Central memory CD8-positive, alpha-beta T cell (primary cell): ENCODE data around the gene MTUS2.

ENCODE experiments used
- ATAC-seq: fragments of 150-1000 bp; cut with Tn5 transposase; replicated peaks from 2 replicates; pipeline ENCODE4 v1.10.0; 2022; ENCODE audit warnings: mild to moderate bottlenecking, moderate FRiP score, moderate number of reproducible peaks; ENCODE audit not compliant: poor library complexity, severe bottlenecking; ENCODE audit errors: extremely low read depth
- DNase-seq, 2 donors: peaks; one replicate each; pipeline ENCODE4 v3.0.0; 2021; ENCODE audit warnings: low spot score in 2 of 2
- H3K27ac Mint-ChIP-seq: one replicate; pipeline ENCODE4 v1.8.0; 2022; ENCODE audit warnings: low read depth, mild to moderate bottlenecking, moderate library complexity, mixed read lengths
- H3K27me3 Mint-ChIP-seq: one replicate; pipeline ENCODE4 v1.8.0; 2022; ENCODE audit warnings: mixed read lengths
- H3K36me3 Mint-ChIP-seq: one replicate; pipeline ENCODE4 v1.8.0; 2022; ENCODE audit warnings: mild to moderate bottlenecking, moderate library complexity, mixed read lengths; ENCODE audit not compliant: insufficient read depth
- H3K4me1 Mint-ChIP-seq: one replicate; pipeline ENCODE4 v1.8.0; 2022; ENCODE audit warnings: mixed read lengths
- H3K4me3 Mint-ChIP-seq: one replicate; pipeline ENCODE4 v1.8.0; 2022; ENCODE audit warnings: mild to moderate bottlenecking, moderate library complexity, mixed read lengths
- H3K9me3 Mint-ChIP-seq: one replicate; pipeline ENCODE4 v1.8.0; 2022; ENCODE audit warnings: mixed read lengths

Gene MTUS2

GRCh38 chr13:29405401-29405800 lies 585.3 kb downstream of the MTUS2 start:
- ATAC-seq: no peak
- H3K27ac Mint-ChIP-seq: no peak overlapping the region
- H3K9me3 Mint-ChIP-seq: no peaks in the 10 kb centered on the region

GRCh38 chr13:29411481-29411880 lies 591.3 kb downstream of the MTUS2 start:
- H3K27me3 Mint-ChIP-seq: no peaks in the 10 kb centered on the region
- no peak overlapping the region for H3K27ac Mint-ChIP-seq
- no peaks in the 10 kb centered on the region for H3K9me3 Mint-ChIP-seq
- ATAC-seq: no peak
- H3K4me1 Mint-ChIP-seq: no peaks in the 10 kb centered on the region
- no peak for DNase-seq
- no peaks in the 10 kb centered on the region for H3K36me3 Mint-ChIP-seq
- H3K4me3 Mint-ChIP-seq: no peak overlapping the region

More at GRCh38 chr13:29405401-29405800, 585.3 kb downstream of the MTUS2 start:
- DNase-seq: no peak
- H3K4me1 Mint-ChIP-seq: no peaks in the 10 kb centered on the region
- no peak overlapping the region for H3K4me3 Mint-ChIP-seq
- H3K36me3 Mint-ChIP-seq: no peaks in the 10 kb centered on the region
- H3K27me3 Mint-ChIP-seq: no peaks in the 10 kb centered on the region

GRCh38 chr13:29418026-29418425 lies 597.9 kb downstream of the MTUS2 start:
- H3K27ac Mint-ChIP-seq: no peak overlapping the region
- peaks cover 44% of the 10 kb centered on the region for H3K27me3 Mint-ChIP-seq
- H3K9me3 Mint-ChIP-seq: no peaks in the 10 kb centered on the region

GRCh38 chr13:29421118-29421517 lies 601.0 kb downstream of the MTUS2 start:
- no peaks in the 10 kb centered on the region for H3K9me3 Mint-ChIP-seq
- ATAC-seq (no peak), DNase-seq (no peak)

More at GRCh38 chr13:29418026-29418425, 597.9 kb downstream of the MTUS2 start:
- ATAC-seq: no peak
- Mint-ChIP-seq H3K36me3 (peaks cover 1% of the 10 kb centered on the region), H3K4me1 (no peaks in the 10 kb centered on the region), H3K4me3 (no peak overlapping the region)
- no peak for DNase-seq

GRCh38 chr13:29422015-29422414 lies 601.9 kb downstream of the MTUS2 start:
- Mint-ChIP-seq H3K4me1 (no peaks in the 10 kb centered on the region), H3K36me3 (peaks cover 1% of the 10 kb centered on the region), H3K4me3 (no peak overlapping the region), H3K27ac (no peak overlapping the region), H3K27me3 (peaks cover 76% of the 10 kb centered on the region), H3K9me3 (no peaks in the 10 kb centered on the region)
- no peak for ATAC-seq
- no peak for DNase-seq

More at GRCh38 chr13:29421118-29421517, 601.0 kb downstream of the MTUS2 start:
- no peaks in the 10 kb centered on the region for H3K4me1 Mint-ChIP-seq
- peaks cover 67% of the 10 kb centered on the region for H3K27me3 Mint-ChIP-seq
- peaks cover 1% of the 10 kb centered on the region for H3K36me3 Mint-ChIP-seq
- no peak overlapping the region for H3K4me3 Mint-ChIP-seq
- H3K27ac Mint-ChIP-seq: no peak overlapping the region

GRCh38 chr13:29423050-29423449 lies 602.9 kb downstream of the MTUS2 start:
- Mint-ChIP-seq H3K27me3 (peaks cover 77% of the 10 kb centered on the region), H3K27ac (no peak overlapping the region), H3K36me3 (peaks cover 1% of the 10 kb centered on the region), H3K4me1 (no peaks in the 10 kb centered on the region), H3K9me3 (no peaks in the 10 kb centered on the region), H3K4me3 (no peak overlapping the region)
- no peak for DNase-seq
- no peak for ATAC-seq

GRCh38 chr13:29427937-29428309 lies 607.8 kb downstream of the MTUS2 start:
- Mint-ChIP-seq H3K27ac (no peak overlapping the region), H3K36me3 (no peaks in the 10 kb centered on the region), H3K27me3 (peaks cover 77% of the 10 kb centered on the region), H3K9me3 (no peaks in the 10 kb centered on the region), H3K4me3 (no peak overlapping the region), H3K4me1 (peaks cover 5% of the 10 kb centered on the region)
- DNase-seq (no peak), ATAC-seq (no peak)

GRCh38 chr13:29428310-29429181 lies 608.4 kb downstream of the MTUS2 start:
- Mint-ChIP-seq H3K9me3 (no peaks in the 10 kb centered on the region), H3K27ac (no peak overlapping the region), H3K4me3 (no peak overlapping the region), H3K27me3 (peaks cover 76% of the 10 kb centered on the region), H3K4me1 (peaks cover 5% of the 10 kb centered on the region), H3K36me3 (no peaks in the 10 kb centered on the region)
- ATAC-seq: no peak
- no peak for DNase-seq

GRCh38 chr13:29429286-29429900 lies 609.3 kb downstream of the MTUS2 start:
- H3K27ac Mint-ChIP-seq: no peak overlapping the region
- H3K36me3 Mint-ChIP-seq: no peaks in the 10 kb centered on the region
- no peak for DNase-seq
- H3K9me3 Mint-ChIP-seq: no peaks in the 10 kb centered on the region
- no peak overlapping the region for H3K4me3 Mint-ChIP-seq
- ATAC-seq: no peak
- peaks cover 78% of the 10 kb centered on the region for H3K27me3 Mint-ChIP-seq
- peaks cover 5% of the 10 kb centered on the region for H3K4me1 Mint-ChIP-seq

- H3K9me3 Mint-ChIP-seq: no peaks in the 10 kb centered on the region
- H3K27me3 Mint-ChIP-seq: peaks cover 70% of the 10 kb centered on the region
- ATAC-seq (no peak), DNase-seq (no peak)
- no peak overlapping the region for H3K27ac Mint-ChIP-seq
- H3K4me3 Mint-ChIP-seq: no peak overlapping the region
- peaks cover 2% of the 10 kb centered on the region for H3K36me3 Mint-ChIP-seq
- no peaks in the 10 kb centered on the region for H3K4me1 Mint-ChIP-seq
Observed at GRCh38 chr13:29434217-29434945, 614.2 kb downstream of the MTUS2 start.

GRCh38 chr13:29435125-29435911 lies 615.2 kb downstream of the MTUS2 start:
- Mint-ChIP-seq H3K9me3 (no peaks in the 10 kb centered on the region), H3K27me3 (peaks cover 70% of the 10 kb centered on the region), H3K27ac (no peak overlapping the region), H3K36me3 (peaks cover 2% of the 10 kb centered on the region), H3K4me1 (no peaks in the 10 kb centered on the region), H3K4me3 (no peak overlapping the region)
- ATAC-seq (no peak), DNase-seq (no peak)

GRCh38 chr13:29436291-29436690 lies 616.2 kb downstream of the MTUS2 start:
- DNase-seq: no peak
- peaks cover 70% of the 10 kb centered on the region for H3K27me3 Mint-ChIP-seq
- H3K27ac Mint-ChIP-seq: no peak overlapping the region
- peaks cover 2% of the 10 kb centered on the region for H3K36me3 Mint-ChIP-seq
- no peak overlapping the region for H3K4me3 Mint-ChIP-seq
- ATAC-seq: no peak
- no peaks in the 10 kb centered on the region for H3K9me3 Mint-ChIP-seq
- no peaks in the 10 kb centered on the region for H3K4me1 Mint-ChIP-seq
